ENCODE measurements around the gene MACROD2. TPM values are rescaled to one million over a fixed set of nuclear protein-coding genes. Genes with fewer than 3 reads are reported as not detected.

MACROD2 gene
- polyA plus RNA-seq, 4 donors, result 1.00 to 4.8 (median 1.4) TPM

DNA sequence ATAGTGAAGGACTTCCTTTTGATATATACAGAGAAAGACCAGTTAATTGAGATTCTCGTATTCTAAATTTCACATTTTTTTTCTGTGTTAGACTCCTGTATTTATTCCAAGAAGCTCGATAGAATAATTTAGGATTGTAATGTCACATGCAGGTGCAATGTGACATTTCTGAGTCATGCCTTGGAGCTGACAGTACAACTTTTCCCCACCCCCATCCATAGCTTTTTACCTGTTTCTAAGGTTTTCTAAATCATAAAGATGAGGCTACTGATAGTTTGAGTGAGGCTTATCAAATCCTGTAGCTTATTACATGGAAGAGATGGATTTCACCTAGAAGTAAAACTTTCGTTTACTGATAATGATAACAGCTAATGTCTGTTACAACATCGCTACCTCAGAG is 304.5 kb downstream of the MACROD2 start:
- H3K9me3 ChIP-seq (ENCODE audit: control insufficient read depth in 2 of 2, insufficient read depth in 1 of 2, low read depth in 1 of 2, low read length in 1 of 2), result no peaks in the 10 kb centered on the region
- peaks cover 0 to 4% (median 0%) of the 10 kb centered on the region in 3 donors for H3K4me1 ChIP-seq (ENCODE audit: control insufficient read depth in 3 of 3, insufficient read depth in 2 of 3, low read depth in 1 of 3, low read length in 2 of 3)
- H3K4me3 ChIP-seq (ENCODE audit: low read depth in 1 of 3, low read length in 3 of 3), result no peak overlapping the region
- no peaks in the 10 kb centered on the region for H3K27me3 ChIP-seq (ENCODE audit: control insufficient read depth in 3 of 3, insufficient read depth in 3 of 3, low read length in 3 of 3)
- FAIRE-seq (no peak), DNase-seq (peak in 1 of 2 donors; percentile 39)
- H3K36me3 ChIP-seq (ENCODE audit: control insufficient read depth in 3 of 3, insufficient read depth in 2 of 3, low read depth in 1 of 3, low read length in 3 of 3), result no peaks in the 10 kb centered on the region
- WGBS, 3 donors, result 52 to 77% (median 71%) methylated on average over 4 of the region's 4 CpGs
- H3K27ac ChIP-seq (ENCODE audit: low read depth in 1 of 3, low read length in 2 of 3), result no peak overlapping the region

DNA sequence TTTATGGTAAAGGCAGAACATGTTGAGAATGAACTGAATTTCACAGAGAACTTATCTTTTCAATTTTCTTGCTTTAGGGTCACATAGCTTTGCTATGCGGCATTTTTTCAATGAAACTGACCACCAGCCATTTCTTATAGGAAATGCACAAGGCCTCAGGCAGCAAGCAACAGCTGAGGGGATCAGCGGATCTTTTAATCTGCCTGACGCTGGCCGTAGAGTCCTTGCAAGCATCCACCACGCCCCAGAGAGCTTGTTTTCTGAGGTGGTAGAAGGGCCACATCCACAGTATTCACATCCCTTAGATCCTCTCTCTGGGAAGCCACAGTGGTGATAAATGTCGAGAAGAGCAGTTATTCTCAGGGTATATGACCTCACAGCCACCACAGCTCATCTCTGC is 307.8 kb downstream of the MACROD2 start:
- WGBS, 3 donors, result 82 to 91% (median 88%) methylated on average over 6 of the region's 6 CpGs
- Histone ChIP-seq H3K4me3 (ENCODE audit: low read depth in 1 of 3, low read length in 3 of 3) (no peak overlapping the region), H3K27ac (ENCODE audit: low read depth in 1 of 3, low read length in 2 of 3) (no peak overlapping the region), H3K9me3 (ENCODE audit: control insufficient read depth in 2 of 2, insufficient read depth in 1 of 2, low read depth in 1 of 2, low read length in 1 of 2) (no peaks in the 10 kb centered on the region), H3K4me1 (ENCODE audit: control insufficient read depth in 3 of 3, insufficient read depth in 2 of 3, low read depth in 1 of 3, low read length in 2 of 3) (peaks cover 0 to 9% (median 0%) of the 10 kb centered on the region in 3 donors), H3K36me3 (ENCODE audit: control insufficient read depth in 3 of 3, insufficient read depth in 2 of 3, low read depth in 1 of 3, low read length in 3 of 3) (no peaks in the 10 kb centered on the region), H3K27me3 (ENCODE audit: control insufficient read depth in 3 of 3, insufficient read depth in 3 of 3, low read length in 3 of 3) (no peaks in the 10 kb centered on the region)
- FAIRE-seq (no peak), DNase-seq (no peak)

DNA sequence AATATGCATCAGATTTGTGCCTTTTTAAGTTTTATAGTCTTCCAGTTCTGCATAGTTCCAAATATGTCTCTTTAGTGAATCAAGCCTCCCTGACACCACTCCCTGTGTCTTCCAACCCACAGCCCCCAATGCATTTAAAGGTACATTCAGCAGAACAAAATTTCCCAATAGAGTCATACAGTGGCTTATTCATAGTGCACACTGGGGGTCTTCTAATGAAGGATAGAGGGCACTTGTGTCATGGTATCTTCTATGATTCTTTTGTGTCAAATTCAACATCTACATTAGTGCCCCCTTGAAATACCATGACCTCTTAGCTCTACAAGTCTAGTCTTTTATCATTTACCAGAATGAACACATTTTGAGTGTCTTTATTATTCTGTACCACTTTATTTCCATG is 308.3 kb downstream of the MACROD2 start:
- H3K4me1 ChIP-seq (ENCODE audit: control insufficient read depth in 3 of 3, insufficient read depth in 2 of 3, low read depth in 1 of 3, low read length in 2 of 3), result peaks cover 0 to 14% (median 0%) of the 10 kb centered on the region in 3 donors
- H3K27ac ChIP-seq (ENCODE audit: low read depth in 1 of 3, low read length in 2 of 3), result no peak overlapping the region
- no peaks in the 10 kb centered on the region for H3K9me3 ChIP-seq (ENCODE audit: control insufficient read depth in 2 of 2, insufficient read depth in 1 of 2, low read depth in 1 of 2, low read length in 1 of 2)
- H3K36me3 ChIP-seq (ENCODE audit: control insufficient read depth in 3 of 3, insufficient read depth in 2 of 3, low read depth in 1 of 3, low read length in 3 of 3), result no peaks in the 10 kb centered on the region
- DNase-seq (no peak), FAIRE-seq (no peak)
- no peak overlapping the region for H3K4me3 ChIP-seq (ENCODE audit: low read depth in 1 of 3, low read length in 3 of 3)
- H3K27me3 ChIP-seq (ENCODE audit: control insufficient read depth in 3 of 3, insufficient read depth in 3 of 3, low read length in 3 of 3), result no peaks in the 10 kb centered on the region

DNA sequence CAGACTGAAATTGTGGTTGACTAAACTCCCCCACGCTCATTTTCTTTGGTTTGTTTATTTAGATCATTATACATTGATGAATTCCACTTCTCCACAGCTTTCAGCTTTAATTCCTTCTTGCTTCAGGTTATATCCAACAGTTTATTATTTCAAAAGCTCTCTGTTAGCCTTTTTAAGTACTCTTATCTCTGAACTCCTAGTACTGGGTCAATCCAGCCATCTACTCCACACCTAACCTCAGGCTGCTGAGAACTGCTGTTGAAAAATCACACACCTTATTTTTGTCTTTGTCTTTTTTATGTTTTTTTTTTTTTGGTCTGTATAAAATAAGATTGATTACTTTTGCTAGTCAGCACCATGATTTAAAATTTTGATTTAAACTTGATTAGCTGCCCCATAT is 309.2 kb downstream of the MACROD2 start:
- H3K4me1 ChIP-seq (ENCODE audit: control insufficient read depth in 3 of 3, insufficient read depth in 2 of 3, low read depth in 1 of 3, low read length in 2 of 3), result peaks cover 0 to 15% (median 0%) of the 10 kb centered on the region in 3 donors
- H3K4me3 ChIP-seq (ENCODE audit: low read depth in 1 of 3, low read length in 3 of 3), result no peak overlapping the region
- DNase-seq, result peak in 1 of 2 donors; percentile 38
- WGBS, 3 donors, result 63 to 94% (median 67%) methylated on average over 1 of the region's 1 CpG
- no peaks in the 10 kb centered on the region for H3K9me3 ChIP-seq (ENCODE audit: control insufficient read depth in 2 of 2, insufficient read depth in 1 of 2, low read depth in 1 of 2, low read length in 1 of 2)
- H3K27me3 ChIP-seq (ENCODE audit: control insufficient read depth in 3 of 3, insufficient read depth in 3 of 3, low read length in 3 of 3), result no peaks in the 10 kb centered on the region
- no peak for FAIRE-seq
- no peaks in the 10 kb centered on the region for H3K36me3 ChIP-seq (ENCODE audit: control insufficient read depth in 3 of 3, insufficient read depth in 2 of 3, low read depth in 1 of 3, low read length in 3 of 3)
- peak overlapping the region in 1 of 3 donors; percentile 25 for H3K27ac ChIP-seq (ENCODE audit: low read depth in 1 of 3, low read length in 2 of 3)

DNA sequence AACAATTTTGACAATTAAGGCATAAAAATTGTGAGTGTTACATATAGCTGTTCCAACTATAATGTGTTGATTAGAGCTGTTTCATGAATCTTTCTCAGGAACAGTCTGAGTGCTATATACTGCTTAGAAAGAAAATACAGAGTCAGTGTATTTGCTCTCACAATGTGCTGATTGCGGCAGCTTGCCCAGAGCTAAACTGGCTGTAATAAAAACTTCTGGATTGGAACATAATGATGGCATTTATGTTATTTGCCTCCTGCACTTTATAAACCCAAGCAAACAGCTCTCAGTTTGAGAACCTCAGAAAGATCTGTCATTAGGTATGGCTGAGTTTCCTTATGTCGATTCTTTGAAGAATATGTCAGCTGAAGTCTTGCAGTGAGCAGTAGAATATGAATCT is 312.6 kb downstream of the MACROD2 start:
- DNase-seq (peak in 1 of 2 donors; percentile 37), FAIRE-seq (no peak)
- Histone ChIP-seq H3K4me3 (ENCODE audit: low read depth in 1 of 3, low read length in 3 of 3) (no peak overlapping the region), H3K9me3 (ENCODE audit: control insufficient read depth in 2 of 2, insufficient read depth in 1 of 2, low read depth in 1 of 2, low read length in 1 of 2) (no peaks in the 10 kb centered on the region), H3K27me3 (ENCODE audit: control insufficient read depth in 3 of 3, insufficient read depth in 3 of 3, low read length in 3 of 3) (no peaks in the 10 kb centered on the region), H3K36me3 (ENCODE audit: control insufficient read depth in 3 of 3, insufficient read depth in 2 of 3, low read depth in 1 of 3, low read length in 3 of 3) (no peaks in the 10 kb centered on the region), H3K4me1 (ENCODE audit: control insufficient read depth in 3 of 3, insufficient read depth in 2 of 3, low read depth in 1 of 3, low read length in 2 of 3) (peaks cover 0 to 15% (median 0%) of the 10 kb centered on the region in 3 donors), H3K27ac (ENCODE audit: low read depth in 1 of 3, low read length in 2 of 3) (peak overlapping the region in 1 of 3 donors; percentile 52)
- 65 to 78% (median 73%) methylated on average over 2 of the region's 2 CpGs for WGBS, 3 donors

DNA sequence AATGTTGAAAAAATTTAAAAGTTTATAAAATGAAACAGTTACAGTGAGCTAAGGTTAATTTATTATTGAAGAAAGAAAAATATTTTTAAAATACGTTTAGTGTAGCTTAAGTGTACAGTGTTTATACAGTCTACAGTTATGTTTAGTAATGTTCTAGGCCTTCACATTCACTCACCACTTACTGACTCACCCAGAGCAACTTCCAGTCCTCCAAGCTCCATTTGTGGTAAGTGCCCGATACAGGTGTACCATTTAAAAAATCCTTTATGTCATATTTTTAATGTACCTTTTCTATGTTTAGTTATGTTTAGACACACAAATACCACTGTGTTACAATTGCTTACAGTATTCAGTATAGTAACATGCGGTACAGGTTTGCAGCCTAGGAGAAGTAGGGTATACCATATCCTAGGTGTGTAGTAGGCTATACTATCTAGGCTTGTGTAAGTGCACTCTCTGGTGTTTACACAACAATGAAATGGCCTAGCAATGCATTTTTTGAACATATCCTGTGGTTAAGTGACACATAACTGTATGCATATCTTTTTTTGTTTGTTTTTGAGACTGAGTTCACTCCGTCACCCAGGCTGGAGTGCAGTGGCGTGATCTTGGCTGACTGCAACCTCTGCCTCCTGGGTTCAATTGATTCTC is 315.8 kb downstream of the MACROD2 start:
- no peaks in the 10 kb centered on the region for H3K36me3 ChIP-seq (ENCODE audit: control insufficient read depth in 3 of 3, insufficient read depth in 2 of 3, low read depth in 1 of 3, low read length in 3 of 3)
- H3K27ac ChIP-seq (ENCODE audit: low read depth in 1 of 3, low read length in 2 of 3), result no peak overlapping the region
- FAIRE-seq (no peak), DNase-seq (no peak)
- 91 to 95% (median 94%) methylated on average over 5 of the region's 5 CpGs for WGBS, 3 donors
- H3K4me1 ChIP-seq (ENCODE audit: control insufficient read depth in 3 of 3, insufficient read depth in 2 of 3, low read depth in 1 of 3, low read length in 2 of 3), result peaks cover 0 to 11% (median 0%) of the 10 kb centered on the region in 3 donors
- no peaks in the 10 kb centered on the region for H3K9me3 ChIP-seq (ENCODE audit: control insufficient read depth in 2 of 2, insufficient read depth in 1 of 2, low read depth in 1 of 2, low read length in 1 of 2)
- H3K27me3 ChIP-seq (ENCODE audit: control insufficient read depth in 3 of 3, insufficient read depth in 3 of 3, low read length in 3 of 3), result no peaks in the 10 kb centered on the region
- H3K4me3 ChIP-seq (ENCODE audit: low read depth in 1 of 3, low read length in 3 of 3), result no peak overlapping the region

DNA sequence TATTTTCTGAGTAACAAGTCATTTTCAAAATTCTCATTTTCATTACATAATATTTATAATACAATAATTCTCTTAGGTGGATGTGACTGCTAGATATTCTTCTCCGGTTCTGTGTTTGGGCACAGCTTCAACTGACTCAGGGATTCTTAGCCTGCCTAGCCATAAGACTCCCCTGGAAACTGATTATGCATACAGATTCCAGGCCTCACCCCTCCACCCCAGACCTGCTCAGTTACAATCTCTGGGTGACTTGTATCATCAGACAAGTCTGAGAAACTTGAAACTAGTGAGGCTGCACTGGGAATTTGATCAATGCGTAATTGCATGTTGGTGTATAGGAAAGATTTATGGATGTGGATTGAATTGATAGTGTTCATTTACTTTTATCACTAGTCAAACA is 316.7 kb downstream of the MACROD2 start:
- H3K36me3 ChIP-seq (ENCODE audit: control insufficient read depth in 3 of 3, insufficient read depth in 2 of 3, low read depth in 1 of 3, low read length in 3 of 3), result no peaks in the 10 kb centered on the region
- no peaks in the 10 kb centered on the region for H3K9me3 ChIP-seq (ENCODE audit: control insufficient read depth in 2 of 2, insufficient read depth in 1 of 2, low read depth in 1 of 2, low read length in 1 of 2)
- H3K4me1 ChIP-seq (ENCODE audit: control insufficient read depth in 3 of 3, insufficient read depth in 2 of 3, low read depth in 1 of 3, low read length in 2 of 3), result peaks cover 0 to 11% (median 0%) of the 10 kb centered on the region in 3 donors
- no peak for FAIRE-seq
- no peak overlapping the region for H3K27ac ChIP-seq (ENCODE audit: low read depth in 1 of 3, low read length in 2 of 3)
- H3K27me3 ChIP-seq (ENCODE audit: control insufficient read depth in 3 of 3, insufficient read depth in 3 of 3, low read length in 3 of 3), result no peaks in the 10 kb centered on the region
- no peak overlapping the region for H3K4me3 ChIP-seq (ENCODE audit: low read depth in 1 of 3, low read length in 3 of 3)
- DNase-seq, result no peak
- WGBS, 3 donors, result 88 to 97% (median 97%) methylated on average over 2 of the region's 2 CpGs

DNA sequence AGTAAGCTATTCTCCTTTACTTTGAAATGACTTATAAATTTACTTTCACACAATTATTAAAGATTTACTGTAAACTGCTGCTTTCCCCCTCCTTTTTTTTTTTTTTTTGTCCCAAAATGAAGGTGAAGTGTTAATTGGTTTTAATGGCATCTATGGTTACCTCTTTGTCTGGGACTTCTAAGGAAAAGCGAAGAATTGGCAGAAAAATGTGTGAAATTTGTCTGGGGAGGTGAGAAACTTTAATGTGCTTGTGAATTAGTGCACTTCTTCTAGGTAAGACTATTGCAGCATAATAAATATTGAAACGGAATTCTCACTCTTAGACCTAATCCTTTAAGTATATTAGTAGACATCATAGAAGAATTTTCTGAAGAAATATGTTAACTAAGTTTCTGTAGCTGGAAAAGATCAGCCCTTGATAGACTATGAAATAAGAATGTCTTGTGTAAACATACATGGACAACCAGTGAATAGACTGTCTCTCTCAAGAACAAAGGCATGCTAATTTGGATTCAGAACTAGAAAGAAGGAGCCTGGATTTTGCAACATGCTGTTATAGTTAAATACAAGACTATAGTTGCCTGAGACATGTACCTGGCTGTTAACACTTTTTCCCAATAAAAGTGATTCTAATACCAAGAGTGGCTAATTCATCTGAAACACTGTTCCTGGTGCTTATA is 318.2 kb downstream of the MACROD2 start:
- Histone ChIP-seq H3K9me3 (ENCODE audit: control insufficient read depth in 2 of 2, insufficient read depth in 1 of 2, low read depth in 1 of 2, low read length in 1 of 2) (no peaks in the 10 kb centered on the region), H3K36me3 (ENCODE audit: control insufficient read depth in 3 of 3, insufficient read depth in 2 of 3, low read depth in 1 of 3, low read length in 3 of 3) (no peaks in the 10 kb centered on the region), H3K4me1 (ENCODE audit: control insufficient read depth in 3 of 3, insufficient read depth in 2 of 3, low read depth in 1 of 3, low read length in 2 of 3) (peaks cover 0 to 3% (median 0%) of the 10 kb centered on the region in 3 donors), H3K27ac (ENCODE audit: low read depth in 1 of 3, low read length in 2 of 3) (no peak overlapping the region), H3K27me3 (ENCODE audit: control insufficient read depth in 3 of 3, insufficient read depth in 3 of 3, low read length in 3 of 3) (no peaks in the 10 kb centered on the region), H3K4me3 (ENCODE audit: low read depth in 1 of 3, low read length in 3 of 3) (no peak overlapping the region)
- 59 to 87% (median 68%) methylated on average over 2 of the region's 2 CpGs for WGBS, 3 donors
- DNase-seq (no peak), FAIRE-seq (no peak)
